Iris pigment epithelial cell (primary cell): Measurements from ENCODE around the gene FKBP9.
"Not testable (repeated sequence)": the region's sequence is repeated elsewhere in the genome, so short reads cannot be mapped to it uniquely, and the experiment has no call there.

Source experiments
- DNase-seq: peaks from one replicate; pipeline ENCODE4 v3.0.0-alpha.2; 2011; ENCODE audit warnings: low read depth

FKBP9 gene

GRCh38 chr7:32952876-32953275 lies 4.4 kb upstream of the FKBP9 start:
- no peak for DNase-seq

GRCh38 chr7:32958046-32959025 lies 1.1 kb downstream of the FKBP9 start:
- DNase-seq, result peak; percentile 38

- DNase-seq, result not testable (repeated sequence)
Observed at GRCh38 chr7:32963880-32964301, 6.7 kb downstream of the FKBP9 start.

GRCh38 chr7:32964461-32965159 lies 7.4 kb downstream of the FKBP9 start:
- DNase-seq, result peak; percentile 1

GRCh38 chr7:32966489-32967267 lies 9.4 kb downstream of the FKBP9 start:
- DNase-seq, result not testable (repeated sequence)

GRCh38 chr7:32967268-32967582 lies 10.0 kb downstream of the FKBP9 start:
- DNase-seq, result not testable (repeated sequence)

- not testable (repeated sequence) for DNase-seq
Observed at GRCh38 chr7:32971967-32972366, 14.7 kb downstream of the FKBP9 start.

GRCh38 chr7:32977159-32977558 lies 19.9 kb downstream of the FKBP9 start:
- peak; percentile 45 for DNase-seq

GRCh38 chr7:32979246-32979645 lies 22.0 kb downstream of the FKBP9 start:
- DNase-seq, result peak; percentile 83

- not testable (repeated sequence) for DNase-seq
Observed at GRCh38 chr7:32979902-32980301, 22.7 kb downstream of the FKBP9 start.

- DNase-seq, result not testable (repeated sequence)
Observed at GRCh38 chr7:32988148-32988547, 30.9 kb downstream of the FKBP9 start.

GRCh38 chr7:32991068-32991585 lies 33.9 kb downstream of the FKBP9 start:
- DNase-seq, result peak; percentile 49

GRCh38 chr7:32991975-32992700 lies 34.9 kb downstream of the FKBP9 start:
- not testable (repeated sequence) for DNase-seq

GRCh38 chr7:32992750-32993149 lies 35.5 kb downstream of the FKBP9 start:
- not testable (repeated sequence) for DNase-seq

GRCh38 chr7:32997956-32998355 lies 40.7 kb downstream of the FKBP9 start:
- peak; percentile 6 for DNase-seq

- peak; percentile 79 for DNase-seq
Observed at GRCh38 chr7:32998361-32999171, 41.3 kb downstream of the FKBP9 start.

- peak; percentile 20 for DNase-seq
Observed at GRCh38 chr7:32999380-32999779, 42.1 kb downstream of the FKBP9 start.

GRCh38 chr7:33003111-33003510 lies 45.9 kb downstream of the FKBP9 start:
- not testable (repeated sequence) for DNase-seq

GRCh38 chr7:33004104-33004616 lies 46.9 kb downstream of the FKBP9 start:
- not testable (repeated sequence) for DNase-seq

GRCh38 chr7:33005193-33005592 lies 48.0 kb downstream of the FKBP9 start:
- DNase-seq, result not testable (repeated sequence)
